Stimulated activated CD8-positive, alpha-beta memory T cell treated with anti-CD3 and anti-CD28 coated beads, Interleukin-12 subunit alpha, Interleukin-12 subunit beta, amount 100 ng/mL, for 1 hour (primary cell): ENCODE data around the gene EXOC1.
A peak's percentile ranks its signal among the peaks of the same experiment; 100 is the strongest.
"Not testable (repeated sequence)": the region's sequence is repeated elsewhere in the genome, so short reads cannot be mapped to it uniquely, and the experiment has no call there.

Experiments used
- DNase-seq: peaks from one replicate; pipeline ENCODE4 v3.0.0-alpha.2; 2020; ENCODE audit warnings: low read depth

The EXOC1 gene

DNA sequence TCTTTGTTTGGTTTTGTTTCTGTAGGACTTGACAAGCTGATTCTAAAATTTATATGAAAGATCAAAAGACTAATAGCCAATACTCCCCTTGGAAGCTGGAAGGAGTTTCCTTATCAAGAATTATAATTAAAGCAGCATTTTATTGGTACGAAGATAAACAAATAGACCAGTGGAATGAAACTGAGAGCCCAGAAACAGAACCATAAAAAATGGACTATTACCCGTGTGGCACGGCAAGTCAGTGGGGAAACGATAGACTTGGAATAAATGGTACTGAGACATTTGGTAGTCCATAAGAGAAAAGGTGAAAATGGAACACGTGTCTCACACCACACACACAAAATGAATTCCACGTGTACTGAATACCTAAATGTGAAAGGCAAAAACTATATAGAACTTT is 52.9 kb downstream of the EXOC1 start:
- DNase-seq, result no peak

DNA sequence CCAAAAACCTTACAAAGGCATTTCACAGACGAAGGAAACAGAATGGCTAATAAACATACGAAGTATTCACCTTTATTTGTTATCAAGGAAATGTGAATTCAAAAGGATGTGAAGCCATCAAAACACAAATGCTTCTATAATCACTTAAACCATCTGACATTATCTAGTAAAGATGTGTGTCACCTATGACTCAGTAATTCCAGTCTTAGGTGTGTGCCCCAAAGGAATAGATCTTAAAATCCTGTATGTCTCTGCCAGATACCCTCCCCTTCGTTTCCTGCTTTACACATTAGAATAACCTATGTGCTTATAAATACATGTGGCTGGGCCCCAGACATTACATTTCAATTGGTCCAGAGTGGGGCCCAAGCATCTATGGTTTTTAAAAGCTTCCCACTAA is 53.5 kb downstream of the EXOC1 start:
- no peak for DNase-seq

DNA sequence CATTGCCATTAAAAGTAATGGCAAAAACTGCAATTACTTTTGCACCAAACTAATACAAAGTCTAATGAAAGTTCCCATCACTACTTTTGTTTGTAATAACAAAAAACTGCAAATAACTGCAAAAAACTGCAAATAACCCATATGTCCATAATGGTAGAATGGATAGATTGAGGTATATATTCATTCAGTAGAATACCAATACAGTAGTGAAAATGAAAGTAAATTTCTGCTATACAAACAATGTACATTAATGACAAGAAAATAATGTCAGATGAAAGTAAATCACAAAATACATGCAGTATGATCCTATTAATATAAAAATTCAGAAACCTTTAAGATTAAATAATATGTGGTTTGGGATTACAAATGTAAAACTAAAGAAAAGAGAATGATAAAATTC is 54.0 kb downstream of the EXOC1 start:
- DNase-seq, result no peak

DNA sequence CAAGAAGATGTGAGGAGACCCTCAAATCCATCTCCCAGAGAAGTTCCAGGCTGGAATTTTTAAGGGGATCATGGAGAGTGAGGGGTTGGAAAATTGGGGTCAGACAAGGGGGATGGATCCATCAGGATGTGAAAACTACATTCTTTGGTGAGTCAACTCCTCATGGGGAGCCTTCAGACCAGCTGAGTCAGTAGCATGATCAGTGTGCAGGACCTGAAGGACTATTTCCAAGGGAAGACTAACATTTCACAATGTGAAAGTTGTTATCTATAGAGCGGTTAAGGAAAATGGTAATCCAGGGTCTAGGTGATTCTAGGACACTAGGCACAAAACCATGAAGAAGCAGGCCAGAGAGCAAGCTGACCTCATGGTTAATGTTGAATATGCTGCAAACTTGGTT is 56.7 kb downstream of the EXOC1 start:
- no peak for DNase-seq

DNA sequence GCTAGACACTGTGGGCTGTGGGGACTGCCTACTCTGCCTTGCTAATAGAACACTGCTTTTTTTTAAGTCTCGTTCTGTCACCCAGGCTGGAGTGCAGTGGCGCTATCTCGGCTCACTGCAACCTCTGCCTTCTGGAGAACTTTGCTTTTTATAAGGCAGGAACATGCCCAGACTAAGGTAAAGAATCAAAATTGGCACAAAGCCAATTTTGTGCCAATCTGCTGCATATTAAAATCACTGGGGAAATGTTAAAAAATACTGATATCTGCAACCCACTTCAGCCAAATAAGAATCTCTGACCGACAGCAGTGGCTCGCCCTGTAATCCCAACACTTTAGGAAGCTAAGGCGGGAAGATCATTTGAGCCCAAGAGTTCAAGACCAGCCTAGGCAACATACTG is 58.8 kb downstream of the EXOC1 start:
- no peak for DNase-seq

DNA sequence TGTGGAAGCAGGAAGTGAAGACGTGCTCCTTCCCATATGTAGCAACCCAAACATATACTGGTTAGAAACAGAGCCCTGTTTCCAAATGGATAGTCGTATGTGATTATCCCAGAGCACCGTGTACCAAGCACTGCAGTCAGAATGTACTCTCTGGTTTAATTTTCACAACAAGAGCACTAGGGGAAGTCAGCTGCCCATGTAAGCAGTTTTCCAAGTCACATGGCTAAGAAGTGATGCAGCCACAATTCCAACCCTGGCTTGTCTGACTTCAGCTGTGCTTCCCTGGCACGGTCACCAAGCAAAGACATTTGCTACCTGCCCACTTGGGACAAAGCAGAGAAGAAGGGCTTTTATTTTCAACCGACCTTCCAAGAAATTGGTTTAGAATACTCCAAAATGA is 67.1 kb downstream of the EXOC1 start:
- DNase-seq, result no peak

DNA sequence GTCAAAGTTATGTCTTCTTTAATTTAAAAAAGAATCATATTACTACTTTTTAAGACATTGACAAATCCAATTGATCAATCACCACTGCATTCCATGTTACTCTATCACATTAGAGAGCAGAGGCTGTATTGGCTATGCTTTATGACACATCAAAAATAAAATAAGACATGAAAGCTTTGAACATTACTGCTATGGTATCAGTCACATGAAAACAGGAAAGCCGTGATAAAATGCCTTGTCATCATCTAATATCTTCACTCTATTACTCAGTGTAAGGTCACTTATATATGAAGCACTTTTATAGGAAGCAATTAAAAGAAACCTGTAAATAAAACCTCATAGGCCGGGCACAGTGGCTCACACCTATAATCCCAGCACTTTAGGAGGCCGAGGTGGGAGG is 67.6 kb downstream of the EXOC1 start:
- DNase-seq, result no peak

DNA sequence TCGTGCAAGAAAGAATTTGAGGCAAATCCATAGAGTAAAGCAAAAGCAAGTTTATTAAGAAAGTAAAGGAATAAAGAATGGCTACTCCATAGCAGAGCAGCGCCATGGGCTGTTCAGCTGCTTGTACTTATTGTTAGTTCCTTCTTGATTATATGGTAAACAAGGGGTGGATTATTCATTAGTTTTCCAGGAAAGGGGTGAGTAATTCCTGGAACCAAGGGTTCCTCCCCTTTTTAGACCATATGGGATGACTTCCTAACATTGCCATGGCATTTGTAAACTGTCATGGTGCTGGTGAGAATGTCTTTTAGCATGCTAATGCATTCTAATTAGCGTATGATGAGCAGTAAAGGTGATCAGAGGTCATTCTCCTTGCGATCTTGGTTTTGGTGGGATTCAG is 71.8 kb downstream of the EXOC1 start:
- DNase-seq, result no peak

DNA sequence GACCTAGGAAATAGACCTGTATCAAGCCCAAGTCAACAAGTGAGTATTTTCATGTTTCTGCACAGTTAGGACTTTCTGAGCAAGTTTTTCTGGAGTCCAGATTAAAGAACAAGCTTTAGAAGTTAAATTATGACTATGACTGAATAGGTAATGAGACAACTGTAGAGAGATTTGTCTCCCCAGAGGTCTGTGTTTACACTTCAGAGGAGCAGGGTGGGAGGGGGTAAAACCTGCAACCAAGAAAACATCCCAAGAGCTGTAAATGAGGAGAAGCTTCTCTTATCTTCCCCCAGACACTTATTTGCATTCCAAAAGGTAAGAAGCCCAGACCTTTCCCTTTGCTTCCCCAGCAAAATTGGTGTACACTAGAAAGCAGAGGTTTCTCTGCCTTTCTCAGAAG is 73.2 kb downstream of the EXOC1 start:
- DNase-seq, result no peak

DNA sequence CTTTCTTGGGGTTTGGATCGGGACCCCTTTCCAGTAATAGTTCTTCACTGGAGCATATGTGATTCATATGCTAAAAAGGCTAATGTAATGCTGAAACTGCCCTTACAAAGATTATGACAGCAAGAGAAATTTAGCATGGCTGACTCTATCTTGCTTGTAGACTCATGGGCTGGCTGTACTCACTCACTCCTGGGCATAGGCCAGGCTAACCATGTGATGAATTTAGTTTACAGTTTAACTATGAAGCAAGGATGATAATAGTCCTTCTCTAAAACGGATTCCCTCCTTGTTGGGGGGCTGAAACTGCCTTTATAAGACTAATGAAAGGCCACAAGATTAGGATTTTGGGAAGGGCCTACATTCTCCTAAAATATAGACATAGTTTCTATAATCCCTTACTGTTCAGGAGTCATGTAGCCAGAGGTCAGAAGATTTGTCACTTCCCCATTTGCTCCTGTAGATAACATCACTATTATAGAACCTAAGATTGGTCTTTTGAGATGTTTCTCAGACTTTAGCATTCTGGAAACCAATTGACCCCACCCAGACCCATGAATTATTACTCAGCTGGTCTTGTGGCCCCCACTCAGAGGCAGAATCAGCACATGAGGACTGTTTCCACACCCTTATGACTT is 74.5 kb downstream of the EXOC1 start:
- no peak for DNase-seq

DNA sequence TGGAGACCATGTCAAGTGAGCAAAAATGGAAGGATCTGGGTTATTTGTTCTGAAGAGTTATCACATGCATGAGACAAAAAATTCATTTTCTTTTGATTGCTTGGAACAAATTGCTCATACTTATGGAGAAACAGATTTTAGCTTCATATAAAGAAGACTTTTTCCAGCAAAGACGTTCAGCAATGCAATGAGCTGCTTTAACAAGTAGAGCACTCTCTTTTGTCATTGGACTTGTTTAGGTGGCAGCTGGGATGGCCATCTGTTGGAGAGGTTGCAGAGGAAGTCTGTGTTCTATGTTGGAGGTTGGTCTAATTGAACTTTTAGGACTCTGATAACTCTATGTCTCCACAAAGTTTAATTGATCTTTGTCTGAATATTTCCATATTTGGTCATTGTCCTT is 75.4 kb downstream of the EXOC1 start:
- DNase-seq, result no peak

DNA sequence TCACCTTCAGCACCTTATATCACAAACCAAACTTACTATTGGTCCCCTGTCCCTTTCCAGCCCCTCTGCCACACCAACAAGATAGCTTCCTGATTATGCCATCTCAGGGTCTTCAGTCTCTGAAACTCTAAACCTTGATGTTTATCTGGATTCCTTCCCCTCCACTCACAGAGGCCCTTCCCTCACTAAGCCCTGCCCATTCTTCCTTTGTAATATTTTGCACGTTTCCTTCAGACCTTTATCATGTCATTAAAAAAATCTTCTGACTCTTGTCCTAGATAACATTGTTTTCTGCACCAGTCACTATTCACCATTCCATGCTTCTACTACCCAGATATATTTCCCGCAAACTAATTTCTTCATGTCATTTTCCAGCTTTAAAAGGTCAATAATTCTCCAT is 77.6 kb downstream of the EXOC1 start:
- no peak for DNase-seq

DNA sequence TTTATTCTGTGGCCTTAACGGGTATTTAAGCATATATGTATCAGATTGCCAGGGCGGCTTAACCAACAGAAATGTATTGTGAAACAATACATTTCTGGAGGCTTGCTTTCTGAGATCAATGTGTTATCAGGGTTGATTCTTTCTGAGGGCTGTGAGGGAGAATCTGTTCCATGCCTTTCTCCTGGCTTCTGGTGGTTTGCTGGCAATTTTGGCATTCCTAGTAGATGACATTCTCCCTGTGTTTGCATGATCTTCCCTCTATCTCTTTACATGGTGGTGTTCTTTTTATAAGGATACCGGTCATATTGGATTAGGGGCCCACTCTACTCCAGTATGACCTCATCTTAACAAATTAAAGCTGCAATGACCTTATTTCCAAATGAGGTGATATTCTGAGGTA is 78.4 kb downstream of the EXOC1 start:
- DNase-seq, result no peak

DNA sequence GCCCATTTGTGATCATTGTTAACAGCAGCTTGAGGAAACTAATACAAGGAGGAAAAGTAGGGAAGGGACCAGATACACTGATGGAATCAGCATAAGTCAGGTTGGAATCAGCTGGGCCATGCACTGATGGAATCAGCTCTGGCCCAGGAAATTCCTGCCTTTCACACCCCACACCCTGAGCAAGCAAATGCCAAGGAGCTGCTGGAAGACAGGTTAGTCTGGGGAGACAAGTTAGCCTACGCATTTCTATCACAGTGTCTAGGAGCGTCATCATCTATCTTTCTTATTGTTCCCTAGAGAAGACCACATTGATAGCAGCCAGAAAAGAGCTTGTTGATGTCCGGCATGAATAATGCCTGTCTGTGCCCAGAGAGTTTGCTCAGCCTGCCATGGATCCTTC is 79.1 kb downstream of the EXOC1 start:
- DNase-seq, result no peak

DNA sequence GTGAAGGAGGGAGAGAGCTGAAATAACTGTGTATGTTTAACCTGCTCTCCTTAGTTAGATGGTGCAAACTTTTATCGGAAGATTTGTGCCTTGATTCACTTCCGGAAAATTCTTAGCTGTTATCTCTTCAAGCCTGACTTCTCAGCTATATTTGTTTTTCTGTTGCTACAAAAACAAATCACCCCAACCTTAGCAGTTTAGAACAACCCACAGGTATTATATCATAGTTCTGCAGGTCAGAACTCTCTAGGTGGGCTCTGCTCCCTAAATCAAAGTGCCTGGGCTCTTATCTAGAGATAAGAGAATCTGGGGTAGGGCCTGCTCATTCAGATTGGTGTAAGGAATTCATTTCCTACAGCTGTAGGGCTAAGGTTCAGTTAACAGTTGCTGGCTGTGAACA is 80.2 kb downstream of the EXOC1 start:
- no peak for DNase-seq

DNA sequence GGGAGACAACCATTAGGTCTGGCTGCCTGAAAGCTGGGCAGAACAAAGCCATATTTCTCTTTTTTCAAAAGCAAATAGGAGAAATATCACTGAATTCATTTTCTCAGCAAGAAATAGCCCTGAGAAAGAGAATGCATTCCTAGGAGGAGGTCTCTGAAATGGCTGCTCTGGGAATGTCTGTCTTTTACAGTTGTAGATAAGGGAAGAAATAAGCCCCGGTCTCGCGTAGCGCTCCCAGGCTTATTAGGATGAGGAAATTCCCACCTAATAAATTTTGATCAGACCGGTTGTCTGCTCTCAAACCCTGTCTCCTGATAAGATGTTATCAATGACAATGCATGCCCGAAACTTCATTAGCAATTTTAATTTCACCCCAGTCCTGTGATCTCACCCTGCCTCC is 82.5 kb downstream of the EXOC1 start:
- DNase-seq, result not testable (repeated sequence)

DNA sequence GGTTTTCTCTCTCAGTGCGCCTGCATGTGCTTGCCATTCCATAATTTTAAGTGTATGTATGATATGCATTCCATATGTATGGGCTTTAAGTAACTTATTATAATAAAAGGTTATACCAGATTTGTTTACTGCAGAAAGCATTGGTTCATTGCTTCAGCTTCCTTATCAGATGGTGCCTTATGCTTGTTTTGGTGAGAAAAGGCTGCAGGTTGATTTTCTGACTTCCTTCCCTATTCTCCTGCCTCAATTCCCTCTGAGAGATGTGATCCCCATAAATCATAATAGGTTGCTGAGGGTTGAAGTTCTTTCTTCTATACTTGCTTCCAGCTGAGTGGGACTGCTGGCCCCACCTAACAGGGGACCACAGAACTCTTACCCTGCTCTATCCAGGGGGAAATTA is 85.0 kb downstream of the EXOC1 start:
- no peak for DNase-seq

DNA sequence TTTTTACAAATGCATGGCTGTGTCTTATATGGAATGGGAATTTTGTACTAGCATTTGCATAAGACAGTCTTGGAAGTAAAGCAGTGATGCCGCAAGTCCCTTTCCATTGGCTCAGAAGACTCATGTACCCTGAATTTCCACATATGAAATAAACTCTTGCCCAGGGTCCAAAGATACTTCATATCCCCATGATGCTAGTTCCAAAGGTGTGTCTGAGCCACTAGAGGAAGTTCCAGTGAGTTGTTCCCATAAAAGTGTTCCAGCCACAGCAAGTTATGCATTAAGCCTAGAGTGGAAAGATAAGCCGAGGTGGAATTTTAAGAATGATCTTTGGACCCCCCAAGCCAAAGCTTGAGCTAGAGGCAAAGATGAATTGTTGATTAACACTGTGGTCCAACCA is 86.0 kb downstream of the EXOC1 start:
- DNase-seq, result no peak

DNA sequence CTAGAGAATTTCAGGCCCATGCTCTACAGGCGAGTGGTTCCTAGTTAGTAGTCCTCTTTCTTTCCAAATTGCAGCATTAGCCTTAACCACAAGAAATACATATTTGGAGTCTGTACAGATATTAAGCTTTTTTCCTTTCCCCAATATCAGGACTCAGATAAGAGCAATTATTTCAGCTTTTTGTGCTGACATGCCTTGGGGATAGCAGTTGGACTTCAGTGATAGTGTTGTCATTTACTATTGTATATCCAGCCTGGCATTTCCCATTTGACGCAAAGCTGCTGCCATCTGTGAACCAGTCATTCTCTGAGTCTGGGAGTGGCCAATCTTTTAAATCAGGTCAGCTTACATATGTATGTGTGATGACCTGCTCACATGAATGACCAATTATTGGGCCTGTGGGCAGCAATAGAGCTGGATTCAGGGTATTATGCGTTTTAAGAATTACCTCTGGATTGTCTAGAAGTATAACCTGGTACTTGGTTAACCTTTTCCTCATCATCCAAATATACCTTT is 88.5 kb downstream of the EXOC1 start:
- no peak for DNase-seq

DNA sequence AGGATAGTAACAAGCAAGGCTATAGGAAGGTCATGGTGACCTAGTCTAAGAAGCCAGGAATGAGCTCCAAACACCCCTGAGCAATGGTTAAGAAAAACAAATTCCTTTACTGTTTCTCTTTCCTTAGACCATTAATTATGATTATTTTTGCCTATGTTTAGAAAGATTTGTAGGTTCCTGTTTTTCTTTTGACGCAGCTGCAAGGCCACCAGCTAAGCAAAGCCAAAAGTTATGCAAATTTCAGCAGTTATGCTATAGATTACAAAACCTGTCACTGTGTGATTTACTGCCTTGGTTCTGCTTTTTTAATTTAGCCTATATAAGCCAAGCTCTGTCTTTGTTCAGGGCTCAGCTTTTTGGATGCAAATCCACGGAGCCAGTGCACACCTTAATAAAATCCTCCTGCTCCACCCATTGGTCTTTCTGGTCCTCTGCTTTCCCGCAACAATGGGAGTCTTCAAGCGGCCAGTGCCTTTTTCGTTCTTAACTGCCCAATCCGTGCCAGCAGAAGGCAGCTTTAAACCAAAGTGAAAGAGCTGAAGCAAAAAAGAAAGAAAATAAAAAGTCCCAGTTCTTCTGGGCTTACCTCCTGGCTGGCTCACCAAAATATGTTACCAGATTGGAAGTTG is 93.9 kb downstream of the EXOC1 start:
- no peak for DNase-seq

DNA sequence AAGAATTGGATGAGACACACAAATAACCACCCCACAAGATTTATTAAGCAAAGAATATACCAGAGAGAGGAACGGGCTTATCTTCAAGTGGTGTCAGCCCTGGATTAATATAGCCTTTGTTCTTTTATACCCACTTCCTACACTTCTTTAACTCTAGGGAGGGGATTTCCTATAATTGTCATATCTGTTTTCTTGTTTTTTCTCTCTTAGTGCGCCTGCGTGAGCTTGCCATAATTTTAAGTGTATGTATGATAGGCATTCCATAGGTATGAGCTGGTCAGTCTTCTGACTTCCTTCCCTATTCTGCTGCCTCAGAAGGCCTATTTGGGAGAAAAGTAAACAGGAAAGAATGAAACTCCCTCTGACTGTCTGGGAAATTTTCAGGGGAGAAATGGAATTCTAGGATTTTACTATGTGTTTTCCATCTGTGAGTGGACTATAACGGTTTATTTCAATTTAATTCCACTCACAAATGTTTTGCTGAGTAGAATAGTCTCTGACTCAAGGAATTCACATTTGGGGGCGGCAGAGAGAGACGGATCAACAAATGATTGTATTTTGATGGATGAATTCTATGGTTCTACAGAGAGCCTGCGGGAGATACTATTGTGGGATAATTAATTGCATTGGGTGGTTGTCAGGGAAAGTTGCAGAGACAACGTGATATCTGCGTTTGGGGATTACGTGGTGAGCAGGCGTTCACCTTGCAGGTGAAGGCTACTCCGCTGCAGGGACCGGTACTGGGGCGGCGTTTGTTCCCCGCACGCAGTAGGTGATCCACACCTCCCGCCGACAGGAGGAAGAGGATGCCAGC is 94.7 kb downstream of the EXOC1 start:
- peak; percentile 17 for DNase-seq

DNA sequence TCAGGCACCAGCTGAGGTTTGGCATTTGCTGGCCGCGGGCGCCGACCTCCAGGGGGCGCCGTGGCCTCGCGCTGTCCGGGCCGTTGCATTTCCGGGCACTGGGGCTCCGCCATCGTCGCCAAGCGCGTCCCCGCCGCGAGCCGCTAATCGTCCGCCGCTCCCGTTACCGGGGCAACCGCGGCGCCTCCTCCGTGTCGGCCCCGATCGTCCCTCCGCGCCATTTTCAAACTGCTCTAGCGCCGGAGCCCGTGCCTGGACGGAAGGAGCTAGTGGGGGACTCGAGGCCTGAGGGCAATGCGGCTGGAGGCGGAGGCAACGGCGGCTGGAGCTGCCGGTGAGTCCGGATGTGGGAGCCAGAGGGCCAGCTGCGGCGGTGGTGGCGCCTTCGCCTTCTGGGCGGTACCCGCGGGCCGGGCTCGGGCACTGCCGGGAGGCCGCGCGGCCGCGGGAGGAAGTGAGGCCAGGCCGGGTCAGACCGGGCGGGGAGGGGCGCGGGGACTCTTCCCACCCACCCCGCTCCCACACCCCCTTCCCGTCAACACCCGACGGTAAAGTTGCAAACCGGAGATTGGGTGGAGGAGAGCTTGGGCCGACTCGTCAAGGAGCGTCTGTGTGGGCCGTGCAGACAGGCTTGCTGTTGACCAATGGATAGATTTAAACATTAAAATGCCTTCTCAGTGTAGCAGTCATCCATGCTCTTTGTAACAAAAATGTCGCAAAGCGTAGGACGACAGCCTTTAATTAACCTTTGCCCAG is 95.5 kb downstream of the EXOC1 start, which contains the start of gene CEP135:
Gene CEP135 (plus strand): TSS at position 220 of the 756 bp plus-strand sequence. CDS start 3,186 bp downstream, outside the sequence.
- DNase-seq, result peak; percentile 81

DNA sequence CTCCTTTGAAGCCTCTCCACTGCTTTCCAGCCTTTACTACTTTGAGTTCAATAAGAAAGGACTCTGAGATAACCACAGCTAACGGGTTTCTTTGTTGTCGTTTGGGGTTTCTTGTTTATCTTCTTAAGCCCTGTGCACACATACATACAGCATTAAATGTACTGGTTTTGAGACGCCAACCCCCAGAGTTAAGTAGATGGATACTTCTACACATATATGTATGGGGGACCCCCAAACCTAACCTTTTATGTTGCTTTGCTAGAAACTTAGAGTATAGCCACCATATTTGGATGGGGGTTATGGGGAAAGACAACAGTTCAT is 96.0 kb downstream of the EXOC1 start:
- no peak for DNase-seq
